Activated CD4-positive, alpha-beta T cell treated with anti-CD3 and anti-CD28 coated beads for 36 hours (primary cell): ENCODE results near the gene STK39. TPM values are rescaled to one million over a fixed set of nuclear protein-coding genes. Genes with fewer than 3 reads are reported as not detected.

Experiments
- ATAC-seq: fragments of 200-7000 bp; cut with Tn5 transposase; one replicate; pipeline ENCODE4 v1.10.0; 2021; ENCODE audit warnings: mild to moderate bottlenecking, moderate library complexity
- CTCF ChIA-PET: fragments of 350-600 bp; sonication (Branson Sonifier 250); formaldehyde crosslinking; loops from one replicate; lab custom pipeline; 2021; ENCODE audit warnings: antibody characterized with exemption; lab: Charles Lee
- POLR2A ChIA-PET: fragments of 350-600 bp; sonication (Branson Sonifier 250); formaldehyde crosslinking; loops from one replicate; lab custom pipeline; 2021; ENCODE audit warnings: antibody characterized with exemption, inconsistent platforms; lab: Charles Lee
- DNase-seq: peaks from one replicate; pipeline ENCODE4 v3.0.0-alpha.2; 2020
- H3K27ac Mint-ChIP-seq: one replicate; pipeline ENCODE4 v1.8.0; 2021; ENCODE audit warnings: mixed read lengths
- H3K27me3 Mint-ChIP-seq: one replicate; pipeline ENCODE4 v1.8.0; 2021; ENCODE audit warnings: mixed read lengths
- H3K36me3 Mint-ChIP-seq: one replicate; pipeline ENCODE4 v1.8.0; 2021; ENCODE audit warnings: low read depth, mixed read lengths
- H3K4me1 Mint-ChIP-seq: one replicate; pipeline ENCODE4 v1.8.0; 2021; ENCODE audit warnings: mixed read lengths
- H3K4me3 Mint-ChIP-seq: one replicate; pipeline ENCODE4 v1.8.0; 2021; ENCODE audit warnings: mild to moderate bottlenecking, moderate library complexity, mixed read lengths
- H3K9me3 Mint-ChIP-seq: one replicate; pipeline ENCODE4 v1.8.0; 2021; ENCODE audit warnings: low read depth, mixed read lengths
- intact Hi-C, 2 experiments: fragments of 100-400 bp; cut with DNase I in 1 of 2; cut with micrococcal nuclease in 1 of 2; formaldehyde crosslinking; loops; one replicate each; pipeline versions ENCODE4 v1.14.2 to v1.15.1; 2022 to 2024; cut with DNase I, micrococcal nuclease
- total RNA-seq, 2 experiments: library from RNA; stranded (reverse); gene quantifications; one replicate each; pipeline ENCODE4 v1.2.3, GENCODE V29; 2021

STK39 gene
- total RNA-seq, 2 experiments from 2014 or later: 42.1 to 44.5 TPM

DNA sequence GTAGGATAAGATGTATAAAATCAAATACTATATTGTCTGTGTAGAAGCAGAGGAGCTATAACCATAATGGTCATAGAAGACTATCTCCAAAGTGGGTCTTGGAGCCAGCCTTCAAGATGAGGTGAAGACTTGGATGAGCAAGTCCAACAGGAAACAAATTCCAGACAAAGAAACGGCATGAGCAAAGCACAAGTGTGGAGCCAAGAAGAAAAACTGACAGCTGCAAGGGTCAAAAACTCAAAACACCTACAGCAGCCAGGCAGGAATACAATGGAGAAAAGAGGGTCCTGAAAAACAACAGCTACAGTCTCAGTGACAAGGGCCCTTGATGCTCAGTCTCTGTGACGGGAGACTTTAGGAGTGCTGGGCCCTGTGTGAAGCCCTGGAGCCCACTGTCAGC, 102.4 kb downstream of the STK39 start:
- ATAC-seq (no peak), DNase-seq (no peak)
- Mint-ChIP-seq H3K27ac (no peak overlapping the region), H3K4me3 (no peak overlapping the region), H3K36me3 (peaks cover 18% of the 10 kb centered on the region), H3K4me1 (peaks cover 7% of the 10 kb centered on the region), H3K9me3 (no peaks in the 10 kb centered on the region), H3K27me3 (no peaks in the 10 kb centered on the region)
- CTCF ChIA-PET: interaction anchor here (0.8 to 1.4 kb wide), 2 partner anchors 8 to 26 kb away, joined by 3 to 6 read pairs; no protein-coding TSS in a partner anchor
- intact Hi-C loops: no loop called here
- POLR2A ChIA-PET: no interaction called here

DNA sequence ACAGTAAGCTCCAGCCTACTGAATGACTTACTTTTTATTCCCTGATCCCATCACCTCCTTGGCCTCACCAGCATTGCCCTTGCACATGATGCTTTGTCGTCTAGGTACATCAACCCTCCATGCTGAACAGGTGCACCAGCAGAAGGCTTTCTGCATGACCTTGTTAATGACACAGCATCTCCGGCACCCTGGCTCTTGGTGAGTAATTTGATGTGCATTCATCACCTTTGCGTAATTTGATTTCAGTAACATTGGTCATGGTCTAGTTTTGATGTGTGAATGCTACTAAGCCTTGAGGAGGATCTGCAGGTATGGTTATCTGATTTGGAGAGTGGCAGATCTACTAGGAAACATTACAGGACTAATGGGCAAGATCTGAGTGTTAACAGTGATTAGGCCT, 103.6 kb downstream of the STK39 start:
- Mint-ChIP-seq H3K4me1 (peaks cover 2% of the 10 kb centered on the region), H3K27me3 (no peaks in the 10 kb centered on the region), H3K36me3 (peaks cover 10% of the 10 kb centered on the region), H3K9me3 (no peaks in the 10 kb centered on the region), H3K27ac (no peak overlapping the region), H3K4me3 (no peak overlapping the region)
- POLR2A ChIA-PET: no interaction called here
- ATAC-seq (no peak), DNase-seq (no peak)
- intact Hi-C loops: no loop called here
- CTCF ChIA-PET: interaction anchor here (1.1 kb wide), 1 partner anchor 194 kb away, joined by 3 read pairs; no protein-coding TSS in a partner anchor

DNA sequence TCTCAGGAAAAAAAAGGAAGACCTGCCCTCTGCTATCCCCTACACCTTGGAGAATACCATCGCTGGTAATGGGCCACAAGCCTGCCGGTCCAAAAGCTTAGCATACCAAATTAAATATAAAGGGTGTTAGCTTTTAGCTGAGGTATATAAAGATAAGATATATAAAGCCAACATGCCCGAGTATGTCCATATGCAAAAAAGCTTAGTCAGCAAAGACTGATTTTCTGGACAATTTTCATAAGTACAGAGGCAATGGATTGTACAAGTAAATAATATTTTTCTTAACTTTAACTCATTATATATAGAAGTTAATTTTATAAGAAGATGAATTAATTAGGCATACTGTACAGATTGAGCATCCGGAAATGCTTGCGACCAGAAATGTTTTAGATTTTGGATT, 106.5 kb downstream of the STK39 start:
- DNase-seq (no peak), ATAC-seq (no peak)
- intact Hi-C loops: no loop called here
- Mint-ChIP-seq H3K4me3 (no peak overlapping the region), H3K36me3 (peaks cover 13% of the 10 kb centered on the region), H3K27ac (no peak overlapping the region), H3K4me1 (peaks cover 20% of the 10 kb centered on the region), H3K9me3 (no peaks in the 10 kb centered on the region), H3K27me3 (no peaks in the 10 kb centered on the region)
- ChIA-PET POLR2A (no interaction called here), CTCF (interaction anchor here (1.5 to 1.6 kb wide), 2 partner anchors 22 to 195 kb away, joined by 3 to 8 read pairs; no protein-coding TSS in a partner anchor)

DNA sequence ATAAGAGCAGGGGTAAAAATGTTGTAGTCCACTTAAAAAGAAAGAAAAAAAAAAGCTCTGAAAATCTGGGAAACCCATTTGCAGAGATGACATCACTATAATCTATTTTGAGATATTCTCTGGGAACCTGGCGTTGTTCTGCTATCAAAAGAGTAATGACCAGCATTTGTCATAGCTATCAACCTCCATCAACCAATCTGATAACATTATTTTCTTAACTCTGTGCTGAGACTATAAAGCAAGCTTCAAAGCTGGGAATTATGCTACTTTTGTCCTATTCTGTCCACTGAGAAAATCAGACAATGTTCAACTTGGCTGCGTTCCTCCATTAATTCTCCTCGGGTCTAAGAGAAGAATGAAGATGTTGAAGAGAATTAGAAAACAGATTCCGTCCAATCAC, 107.5 kb downstream of the STK39 start:
- Mint-ChIP-seq H3K9me3 (no peaks in the 10 kb centered on the region), H3K27ac (no peak overlapping the region), H3K4me3 (no peak overlapping the region), H3K27me3 (no peaks in the 10 kb centered on the region), H3K36me3 (peaks cover 19% of the 10 kb centered on the region), H3K4me1 (peaks cover 20% of the 10 kb centered on the region)
- no peak for DNase-seq
- intact Hi-C loops: loop anchor here (5.0 kb wide), 2 partner anchors 617 to 782 kb away; no protein-coding TSS in a partner anchor
- ChIA-PET POLR2A (no interaction called here), CTCF (interaction anchor here (0.7 to 1.6 kb wide), 3 partner anchors 21 to 551 kb away, joined by 3 to 8 read pairs (median 6); no protein-coding TSS in a partner anchor)
- ATAC-seq: no peak

- ChIA-PET POLR2A (no interaction called here), CTCF (no interaction called here)
- H3K9me3 Mint-ChIP-seq: no peaks in the 10 kb centered on the region
- H3K4me1 Mint-ChIP-seq: peaks cover 20% of the 10 kb centered on the region
- H3K36me3 Mint-ChIP-seq: peaks cover 20% of the 10 kb centered on the region
- H3K4me3 Mint-ChIP-seq: no peak overlapping the region
- H3K27me3 Mint-ChIP-seq: no peaks in the 10 kb centered on the region
- intact Hi-C loops: loop anchor here (5.0 kb wide), 2 partner anchors 618 to 783 kb away; no protein-coding TSS in a partner anchor
- DNase-seq (no peak), ATAC-seq (no peak)
- H3K27ac Mint-ChIP-seq: no peak overlapping the region
These were observed 108.5 kb downstream of the STK39 start for GRCh38 chr2:168138901-168139300.

- no peak for DNase-seq
- Mint-ChIP-seq H3K27me3 (no peaks in the 10 kb centered on the region), H3K36me3 (peaks cover 21% of the 10 kb centered on the region), H3K4me3 (no peak overlapping the region), H3K4me1 (peaks cover 20% of the 10 kb centered on the region), H3K27ac (peak overlapping the region; percentile 16), H3K9me3 (no peaks in the 10 kb centered on the region)
- CTCF ChIA-PET: interaction anchor here (0.6 to 1.3 kb wide), 3 partner anchors 19 to 155 kb away, joined by 3 to 4 read pairs (median 3); no protein-coding TSS in a partner anchor
- ATAC-seq: no peak
- POLR2A ChIA-PET: no interaction called here
- intact Hi-C loops: loop anchor here (5.0 kb wide), 2 partner anchors 619 to 784 kb away; no protein-coding TSS in a partner anchor
These were observed 109.0 kb downstream of the STK39 start for GRCh38 chr2:168138374-168138773.

- H3K4me1 Mint-ChIP-seq: peaks cover 20% of the 10 kb centered on the region
- intact Hi-C loops: loop anchor here (2.0 to 5.0 kb wide), 4 partner anchors 109 to 785 kb away; partner anchors contain the start of gene STK39 (in 1 of the 2)
- ATAC-seq (no peak), DNase-seq (no peak)
- CTCF ChIA-PET: interaction anchor here (0.6 to 1.4 kb wide), 7 partner anchors 8 to 775 kb away, joined by 3 to 5 read pairs (median 3); no protein-coding TSS in a partner anchor
- no peaks in the 10 kb centered on the region for H3K9me3 Mint-ChIP-seq
- H3K27me3 Mint-ChIP-seq: no peaks in the 10 kb centered on the region
- no peak overlapping the region for H3K4me3 Mint-ChIP-seq
- POLR2A ChIA-PET: no interaction called here
- H3K27ac Mint-ChIP-seq: peak overlapping the region; percentile 45
- H3K36me3 Mint-ChIP-seq: peaks cover 23% of the 10 kb centered on the region
These were observed 109.8 kb downstream of the STK39 start for GRCh38 chr2:168137510-168138180.

DNA sequence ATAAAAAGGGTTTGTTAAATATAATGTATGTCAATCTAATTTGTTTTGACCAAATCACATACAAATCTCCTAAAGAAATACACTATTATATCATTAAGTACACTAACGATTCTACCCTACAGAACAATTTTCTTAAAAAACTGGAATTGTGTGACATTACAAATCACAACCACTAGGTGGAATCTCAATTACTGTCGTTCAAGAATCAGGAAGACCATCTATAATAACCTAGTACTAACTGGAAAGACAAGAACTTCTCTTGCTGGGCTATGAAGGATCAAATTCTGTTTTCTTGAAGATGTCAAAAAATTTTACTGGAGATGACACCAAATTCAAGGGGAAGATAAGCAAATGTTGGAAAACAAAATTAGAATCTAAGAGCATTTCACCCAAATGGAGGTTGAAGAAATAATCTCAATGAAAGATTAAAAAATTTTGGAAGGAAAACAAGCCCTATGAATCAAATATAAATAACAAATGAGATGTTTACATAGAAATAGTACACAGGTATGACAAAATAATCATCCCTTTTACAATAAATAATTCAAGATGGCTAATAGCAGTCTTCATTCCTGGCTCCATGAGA, 110.9 kb downstream of the STK39 start:
- H3K4me3 Mint-ChIP-seq: no peak overlapping the region
- peaks cover 32% of the 10 kb centered on the region for H3K36me3 Mint-ChIP-seq
- DNase-seq: no peak
- no peak overlapping the region for H3K27ac Mint-ChIP-seq
- intact Hi-C loops: loop anchor here (1.0 to 5.0 kb wide), 6 partner anchors 110 to 786 kb away; partner anchors contain the start of gene STK39 (in 2 of the 2)
- H3K4me1 Mint-ChIP-seq: peaks cover 20% of the 10 kb centered on the region
- no peaks in the 10 kb centered on the region for H3K9me3 Mint-ChIP-seq
- H3K27me3 Mint-ChIP-seq: no peaks in the 10 kb centered on the region
- ChIA-PET POLR2A (no interaction called here), CTCF (interaction anchor here (0.6 to 1.4 kb wide), 5 partner anchors 25 to 201 kb away, joined by 3 to 5 read pairs (median 3); no protein-coding TSS in a partner anchor)
- peak; percentile 26 for ATAC-seq

DNA sequence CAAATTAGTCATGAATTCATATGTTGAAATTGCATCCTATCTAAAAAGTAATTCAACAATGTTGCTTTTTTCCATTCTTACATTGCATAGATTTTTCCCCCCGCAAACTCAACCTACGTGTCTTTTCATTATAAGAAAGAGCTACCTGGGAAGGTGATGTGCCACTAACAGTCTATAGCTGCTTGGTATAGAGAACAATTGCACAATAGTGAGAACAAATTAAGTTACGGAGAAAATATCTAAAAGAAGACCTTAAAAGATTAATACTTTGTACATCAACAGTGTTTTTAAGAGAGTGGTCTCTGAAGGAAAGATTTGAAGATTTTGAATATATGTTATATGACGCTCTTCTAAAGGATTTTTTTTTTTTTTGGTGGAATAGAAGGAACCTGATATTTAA, 111.8 kb downstream of the STK39 start:
- Mint-ChIP-seq H3K4me1 (peaks cover 20% of the 10 kb centered on the region), H3K27ac (no peak overlapping the region), H3K4me3 (no peak overlapping the region), H3K27me3 (no peaks in the 10 kb centered on the region), H3K9me3 (no peaks in the 10 kb centered on the region), H3K36me3 (peaks cover 32% of the 10 kb centered on the region)
- intact Hi-C loops: loop anchor here (1.0 to 5.0 kb wide), 6 partner anchors 111 to 787 kb away; partner anchors contain the start of gene STK39 (in 2 of the 2)
- ChIA-PET POLR2A (interaction anchor here (0.6 kb wide), 2 partner anchors 8 to 318 kb away, joined by 4 to 6 read pairs; no protein-coding TSS in a partner anchor), CTCF (interaction anchor here (0.6 to 2.9 kb wide), 4 partner anchors 16 to 157 kb away, joined by 3 to 20 read pairs (median 3); no protein-coding TSS in a partner anchor)
- no peak for ATAC-seq
- DNase-seq: no peak

- POLR2A ChIA-PET: interaction anchor here (0.6 kb wide), 1 partner anchor 318 kb away, joined by 6 read pairs; no protein-coding TSS in a partner anchor
- H3K4me3 Mint-ChIP-seq: no peak overlapping the region
- peaks cover 32% of the 10 kb centered on the region for H3K36me3 Mint-ChIP-seq
- intact Hi-C loops: loop anchor here (5.0 kb wide), 2 partner anchors 622 to 787 kb away; no protein-coding TSS in a partner anchor
- ATAC-seq: no peak
- no peak overlapping the region for H3K27ac Mint-ChIP-seq
- CTCF ChIA-PET: interaction anchor here (0.6 to 2.9 kb wide), 3 partner anchors 16 to 134 kb away, joined by 3 to 20 read pairs (median 3); no protein-coding TSS in a partner anchor
- DNase-seq: no peak
- H3K9me3 Mint-ChIP-seq: no peaks in the 10 kb centered on the region
- no peaks in the 10 kb centered on the region for H3K27me3 Mint-ChIP-seq
- peaks cover 20% of the 10 kb centered on the region for H3K4me1 Mint-ChIP-seq
These were observed 112.3 kb downstream of the STK39 start for GRCh38 chr2:168135121-168135520.

GRCh38 chr2:168134485-168134884, 112.9 kb downstream of the STK39 start:
- ChIA-PET CTCF (interaction anchor here (0.6 to 2.9 kb wide), 3 partner anchors 15 to 135 kb away, joined by 3 to 20 read pairs (median 3); no protein-coding TSS in a partner anchor), POLR2A (no interaction called here)
- H3K27me3 Mint-ChIP-seq: no peaks in the 10 kb centered on the region
- peaks cover 35% of the 10 kb centered on the region for H3K36me3 Mint-ChIP-seq
- DNase-seq (no peak), ATAC-seq (no peak)
- no peak overlapping the region for H3K27ac Mint-ChIP-seq
- intact Hi-C loops: no loop called here
- H3K4me3 Mint-ChIP-seq: no peak overlapping the region
- peaks cover 20% of the 10 kb centered on the region for H3K4me1 Mint-ChIP-seq
- no peaks in the 10 kb centered on the region for H3K9me3 Mint-ChIP-seq
